HEK293 (cell line): Measurements from ENCODE around the gene ZCCHC2.

Source experiments
- CTCF ChIA-PET: fragments of 350-600 bp; formaldehyde crosslinking; extraction: SDS; loops from one replicate; lab custom pipeline; 2021; ENCODE audit warnings: antibody characterized with exemption; lab: Yijun Ruan, JAX
- POLR2A ChIA-PET: fragments of 300-600 bp; formaldehyde crosslinking; extraction: SDS; loops from one replicate; lab custom pipeline; 2020; ENCODE audit warnings: antibody characterized with exemption, inconsistent platforms; lab: Yijun Ruan, JAX
- H3K27ac ChIP-seq: fragments of 200-500 bp; sonication (Bioruptor generic); 2 replicates; pipeline ENCODE4 v1.5.1; 2014; ENCODE audit warnings: low read depth, low read length, control low read depth, inconsistent platforms; ENCODE audit errors: extremely low read depth
- H3K36me3 ChIP-seq, 2 experiments: fragments of 200-500 bp in 1 of 2; sonication (Bioruptor generic) in 1 of 2; 1 replicate in 1 of 2; 2 replicates in 1 of 2; pipeline ENCODE4 v1.5.1; 2014 to 2017; ENCODE audit warnings: inconsistent platforms in 2 of 2, low read length in 2 of 2; ENCODE audit not compliant: control insufficient read depth in 2 of 2, insufficient read depth in 1 of 2
- H3K4me1 ChIP-seq: fragments of 200-500 bp; sonication (Bioruptor generic); 2 replicates; pipeline ENCODE4 v1.5.1; 2014; ENCODE audit warnings: mild to moderate bottlenecking, low read length, inconsistent platforms; ENCODE audit not compliant: control insufficient read depth, insufficient read depth
- H3K4me3 ChIP-seq: 2 replicates; pipeline ENCODE4 v1.5.1; 2011; ENCODE audit warnings: low read depth, mild to moderate bottlenecking, control low read depth, low read length, moderate library complexity
- H3K9me3 ChIP-seq: fragments of 200-500 bp; sonication (Bioruptor generic); 2 replicates; pipeline ENCODE4 v1.5.1; 2014; ENCODE audit warnings: low read depth, low read length, inconsistent platforms; ENCODE audit not compliant: control insufficient read depth, insufficient read depth
- ELK4 ChIP-seq: IDR thresholded peaks from 2 replicates; pipeline ENCODE4 v1.6.1; 2011; ENCODE audit warnings: mild to moderate bottlenecking, low read depth, low read length, borderline replicate concordance
- IKZF3 ChIP-seq: fragments of 450-650 bp; IDR thresholded peaks from 2 replicates; pipeline ENCODE4 v1.5.0; 2018; ENCODE audit warnings: missing biosample characterization, mild to moderate bottlenecking, missing genetic modification characterization, moderate library complexity
- KLF17 ChIP-seq: fragments of 450-650 bp; formaldehyde crosslinking; IDR thresholded peaks from 2 replicates; pipeline ENCODE4 v1.5.1; 2016; ENCODE audit warnings: missing biosample characterization, missing genetic modification characterization
- MEIS1 ChIP-seq: sonication (generic); formaldehyde crosslinking; IDR thresholded peaks from 2 replicates; pipeline ENCODE4 v1.8.1; 2022; ENCODE audit warnings: missing genetic modification reagents, mild to moderate bottlenecking, borderline replicate concordance
- PBX3 ChIP-seq: sonication (generic); formaldehyde crosslinking; IDR thresholded peaks from 2 replicates; pipeline ENCODE4 v1.8.1; 2022; ENCODE audit warnings: mild to moderate bottlenecking, moderate library complexity, missing genetic modification reagents
- TRIM28 ChIP-seq: IDR thresholded peaks from 2 replicates; pipeline ENCODE4 v1.6.1; 2011; ENCODE audit warnings: low read length, control low read depth, borderline replicate concordance
- WT1 ChIP-seq: fragments of 450-650 bp; formaldehyde crosslinking; IDR thresholded peaks from 2 replicates; pipeline ENCODE4 v1.5.1; 2016; ENCODE audit warnings: missing biosample characterization, missing genetic modification characterization
- YY2 ChIP-seq: fragments of 450-650 bp; formaldehyde crosslinking; IDR thresholded peaks from 2 replicates; pipeline ENCODE4 v1.5.1; 2016; ENCODE audit warnings: missing biosample characterization, missing genetic modification characterization
- ZBTB10 ChIP-seq: fragments of 450-650 bp; formaldehyde crosslinking; IDR thresholded peaks from 2 replicates; pipeline ENCODE4 v1.5.1; 2016; ENCODE audit warnings: missing biosample characterization, missing genetic modification characterization
- ZBTB21 ChIP-seq: fragments of 450-650 bp; formaldehyde crosslinking; IDR thresholded peaks from 2 replicates; pipeline ENCODE4 v1.5.1; 2017; ENCODE audit warnings: missing biosample characterization, missing genetic modification characterization
- ZBTB8A ChIP-seq: fragments of 450-650 bp; formaldehyde crosslinking; IDR thresholded peaks from 2 replicates; pipeline ENCODE4 v1.5.1; 2016; ENCODE audit warnings: missing biosample characterization, missing genetic modification characterization
- ZIC2 ChIP-seq: fragments of 450-650 bp; formaldehyde crosslinking; IDR thresholded peaks from 2 replicates; pipeline ENCODE4 v1.5.1; 2016; ENCODE audit warnings: missing biosample characterization, missing genetic modification characterization
- ZNF133 ChIP-seq: fragments of 450-650 bp; formaldehyde crosslinking; IDR thresholded peaks from 2 replicates; pipeline ENCODE4 v1.5.1; 2016; ENCODE audit warnings: missing biosample characterization, missing genetic modification characterization
- ZNF148 ChIP-seq: fragments of 450-650 bp; formaldehyde crosslinking; IDR thresholded peaks from 2 replicates; pipeline ENCODE4 v1.5.0; 2017; ENCODE audit warnings: missing biosample characterization, missing genetic modification characterization, borderline replicate concordance
- ZNF16 ChIP-seq: fragments of 450-650 bp; formaldehyde crosslinking; IDR thresholded peaks from 2 replicates; pipeline ENCODE4 v1.5.1; 2016; ENCODE audit warnings: low read depth, missing biosample characterization, missing genetic modification characterization
- ZNF341 ChIP-seq: fragments of 450-650 bp; formaldehyde crosslinking; IDR thresholded peaks from 2 replicates; pipeline ENCODE4; 2016; ENCODE audit warnings: low read depth, missing biosample characterization, missing genetic modification characterization
- ZNF48 ChIP-seq: fragments of 450-650 bp; formaldehyde crosslinking; IDR thresholded peaks from 2 replicates; pipeline ENCODE4 v1.5.1; 2016; ENCODE audit warnings: missing biosample characterization, missing genetic modification characterization
- ZNF501 ChIP-seq: fragments of 450-650 bp; formaldehyde crosslinking; IDR thresholded peaks from 2 replicates; pipeline ENCODE4 v1.5.1; 2016; ENCODE audit warnings: missing biosample characterization, missing genetic modification characterization
- ZNF555 ChIP-seq: fragments of 450-650 bp; formaldehyde crosslinking; conservative IDR thresholded peaks from 2 replicates; pipeline ENCODE4 v1.5.1; 2017; ENCODE audit warnings: missing biosample characterization, mild to moderate bottlenecking, missing genetic modification characterization, inconsistent platforms
- ZNF560 ChIP-seq: fragments of 450-650 bp; formaldehyde crosslinking; IDR thresholded peaks from 2 replicates; pipeline ENCODE4 v1.5.1; 2017; ENCODE audit warnings: missing biosample characterization, missing genetic modification characterization, borderline replicate concordance
- ZNF585B ChIP-seq: fragments of 450-650 bp; formaldehyde crosslinking; IDR thresholded peaks from 2 replicates; pipeline ENCODE4 v1.5.1; 2016; ENCODE audit warnings: missing biosample characterization, missing genetic modification characterization
- ZNF610 ChIP-seq: fragments of 450-650 bp; formaldehyde crosslinking; IDR thresholded peaks from 2 replicates; pipeline ENCODE4 v1.5.1; 2016; ENCODE audit warnings: missing biosample characterization, missing genetic modification characterization, borderline replicate concordance
- ZNF692 ChIP-seq: fragments of 450-650 bp; formaldehyde crosslinking; IDR thresholded peaks from 2 replicates; pipeline ENCODE4 v1.5.1; 2016; ENCODE audit warnings: missing biosample characterization, missing genetic modification characterization

Gene ZCCHC2

GRCh38 chr18:62499263-62499650 is 23.6 kb upstream of the ZCCHC2 start (continued):
- no peak for TF ChIP-seq WT1 (tag by site-specific recombination)

- Histone ChIP-seq H3K9me3 (no peaks in the 10 kb centered on the region), H3K36me3 (no peaks in the 10 kb centered on the region), H3K4me1 (no peaks in the 10 kb centered on the region), H3K27ac (no peak overlapping the region), H3K4me3 (no peak overlapping the region)
- ChIA-PET POLR2A (interaction anchor here (0.7 kb wide), 1 partner anchor 9 kb away, joined by 4 read pairs; no protein-coding TSS in a partner anchor), CTCF (no interaction called here)
- no peak for TF ChIP-seq ZNF560 (tag by site-specific recombination)
- no peak for TF ChIP-seq TRIM28
- TF ChIP-seq KLF17: no peak
- TF ChIP-seq ZNF341 (tag by site-specific recombination): no peak
- TF ChIP-seq ZNF133 (tag by site-specific recombination): no peak
- no peak for TF ChIP-seq ZNF555
- no peak for TF ChIP-seq ZNF148 (tag by site-specific recombination)
- TF ChIP-seq ZIC2: no peak
- TF ChIP-seq ZNF692 (tag by site-specific recombination): no peak
- no peak for TF ChIP-seq ZBTB8A (tag by site-specific recombination)
Observed at GRCh38 chr18:62500174-62500573, 22.7 kb upstream of the ZCCHC2 start.

GRCh38 chr18:62500966-62501591 is 21.7 kb upstream of the ZCCHC2 start:
- Histone ChIP-seq H3K27ac (no peak overlapping the region), H3K4me3 (no peak overlapping the region), H3K9me3 (no peaks in the 10 kb centered on the region), H3K4me1 (no peaks in the 10 kb centered on the region), H3K36me3 (no peaks in the 10 kb centered on the region)
- TF ChIP-seq ELK4 (no peak), ZNF16 (tag by site-specific recombination) (no peak), MEIS1 (CRISPR knock-in tag) (no peak), PBX3 (CRISPR knock-in tag) (no peak), ZNF501 (tag by site-specific recombination) (no peak), ZNF610 (tag by site-specific recombination) (no peak), IKZF3 (tag by site-specific recombination) (no peak), ZNF48 (no peak), ZBTB21 (tag by site-specific recombination) (no peak), YY2 (tag by site-specific recombination) (no peak), ZNF585B (tag by site-specific recombination) (no peak), ZBTB10 (tag by site-specific recombination) (no peak)
- CTCF ChIA-PET: interaction anchor here (0.7 kb wide), 1 partner anchor 176 kb away, joined by 3 read pairs; no protein-coding TSS in a partner anchor
- POLR2A ChIA-PET: interaction anchor here (0.7 kb wide), 1 partner anchor 10 kb away, joined by 4 read pairs; no protein-coding TSS in a partner anchor
